ENCODE data around the gene FURIN. TPM values are rescaled to one million over a fixed set of nuclear protein-coding genes. Genes with fewer than 3 reads are reported as not detected.

Gene FURIN
- total and polyA plus RNA-seq, 2 of the 8 experiments (the other 6 are each of a cell fraction or from before 2014, with no cell fraction given) = 15.8 to 32.1 TPM

DNA sequence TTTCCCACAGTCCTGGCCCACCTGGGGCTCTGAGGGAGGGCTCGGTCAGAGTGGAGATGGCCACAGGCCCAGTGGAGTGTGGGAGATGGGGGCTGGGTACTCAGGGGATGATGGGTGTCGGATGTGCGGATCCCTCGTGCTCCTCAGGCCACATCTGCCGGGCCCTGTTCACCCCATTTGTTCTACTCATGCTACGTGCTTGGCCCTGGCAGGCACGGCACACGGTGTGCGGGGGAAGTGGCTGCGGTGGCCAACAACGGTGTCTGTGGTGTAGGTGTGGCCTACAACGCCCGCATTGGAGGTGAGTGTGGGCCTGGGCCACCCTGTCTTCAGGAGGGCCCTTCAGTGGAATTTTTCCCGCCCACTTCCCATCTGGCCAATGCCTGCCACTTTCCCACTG lies 8.9 kb downstream of the FURIN start (continued):
- TF ChIP-seq SRF (IDR thresholded peaks at IDR 0.05; ENCODE audit: low read depth, low read length) = no peak
- TF ChIP-seq RAD21 (IDR thresholded peaks at IDR 0.05 in 1 of 2, conservative IDR thresholded peaks at IDR 0.05 in 1 of 2; ENCODE audit: low read depth in 2 of 2, low read length in 2 of 2) = no peak
- TF ChIP-seq, protein P1, sequence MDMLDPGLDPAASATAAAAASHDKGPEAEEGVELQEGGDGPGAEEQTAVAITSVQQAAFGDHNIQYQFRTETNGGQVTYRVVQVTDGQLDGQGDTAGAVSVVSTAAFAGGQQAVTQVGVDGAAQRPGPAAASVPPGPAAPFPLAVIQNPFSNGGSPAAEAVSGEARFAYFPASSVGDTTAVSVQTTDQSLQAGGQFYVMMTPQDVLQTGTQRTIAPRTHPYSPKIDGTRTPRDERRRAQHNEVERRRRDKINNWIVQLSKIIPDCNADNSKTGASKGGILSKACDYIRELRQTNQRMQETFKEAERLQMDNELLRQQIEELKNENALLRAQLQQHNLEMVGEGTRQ (IDR thresholded peaks at IDR 0.05; ENCODE audit: low read length) = no peak

Data from H1 (cell line).